ENCODE results near the gene GRID1.
"Not testable (repeated sequence)": the region's sequence is repeated elsewhere in the genome, so short reads cannot be mapped to it uniquely, and the experiment has no call there.

GRID1 gene

GRCh38 chr10:85888004-85888403, 478.6 kb downstream of the GRID1 start:
- no peak for DNase-seq

GRCh38 chr10:85874208-85874607, 492.4 kb downstream of the GRID1 start:
- no peak for DNase-seq

- no peak for DNase-seq
Observed at GRCh38 chr10:85873063-85873462, 493.5 kb downstream of the GRID1 start.

GRCh38 chr10:85868627-85869499, 497.7 kb downstream of the GRID1 start:
- DNase-seq = no peak

- DNase-seq = no peak
Observed at GRCh38 chr10:85864868-85865526, 501.6 kb downstream of the GRID1 start.

- peak; percentile 29 for DNase-seq
Observed at GRCh38 chr10:85864173-85864549, 502.4 kb downstream of the GRID1 start.

- no peak for DNase-seq
Observed at GRCh38 chr10:85863301-85864172, 503.1 kb downstream of the GRID1 start.

GRCh38 chr10:85862771-85863170, 503.8 kb downstream of the GRID1 start:
- DNase-seq = no peak

GRCh38 chr10:85861513-85862197, 504.9 kb downstream of the GRID1 start:
- no peak for DNase-seq

- no peak for DNase-seq
Observed at GRCh38 chr10:85859859-85860258, 506.7 kb downstream of the GRID1 start.

GRCh38 chr10:85858776-85859515, 507.6 kb downstream of the GRID1 start:
- DNase-seq = no peak

GRCh38 chr10:85857791-85858190, 508.8 kb downstream of the GRID1 start:
- no peak for DNase-seq

GRCh38 chr10:85857305-85857704, 509.3 kb downstream of the GRID1 start:
- no peak for DNase-seq

GRCh38 chr10:85851934-85852333, 514.7 kb downstream of the GRID1 start:
- no peak for DNase-seq

GRCh38 chr10:85851325-85851724, 515.3 kb downstream of the GRID1 start:
- DNase-seq = no peak

GRCh38 chr10:85850736-85851135, 515.9 kb downstream of the GRID1 start:
- no peak for DNase-seq

GRCh38 chr10:85849315-85849714, 517.3 kb downstream of the GRID1 start:
- no peak for DNase-seq

- DNase-seq = no peak
Observed at GRCh38 chr10:85848756-85849155, 517.8 kb downstream of the GRID1 start.

GRCh38 chr10:85847085-85847484, 519.5 kb downstream of the GRID1 start:
- DNase-seq = no peak

- DNase-seq = not testable (repeated sequence)
Observed at GRCh38 chr10:85838660-85839059, 527.9 kb downstream of the GRID1 start.

- no peak for DNase-seq
Observed at GRCh38 chr10:85832988-85833387, 533.6 kb downstream of the GRID1 start.

GRCh38 chr10:85831422-85831821, 535.2 kb downstream of the GRID1 start:
- no peak for DNase-seq

Data from NCI-H524 treated with DMSO at 0.1 percent for 48 hours (cell line).